SW 1271 (cell line): ENCODE measurements around the gene ZNF761.
"Not testable (repeated sequence)": the region's sequence is repeated elsewhere in the genome, so short reads cannot be mapped to it uniquely, and the experiment has no call there.

Source experiments
- DNase-seq, 2 experiments: peaks; one replicate each; lab custom pipeline; 2025; lab: John Stamatoyannopoulos, UW

ZNF761 gene

DNA sequence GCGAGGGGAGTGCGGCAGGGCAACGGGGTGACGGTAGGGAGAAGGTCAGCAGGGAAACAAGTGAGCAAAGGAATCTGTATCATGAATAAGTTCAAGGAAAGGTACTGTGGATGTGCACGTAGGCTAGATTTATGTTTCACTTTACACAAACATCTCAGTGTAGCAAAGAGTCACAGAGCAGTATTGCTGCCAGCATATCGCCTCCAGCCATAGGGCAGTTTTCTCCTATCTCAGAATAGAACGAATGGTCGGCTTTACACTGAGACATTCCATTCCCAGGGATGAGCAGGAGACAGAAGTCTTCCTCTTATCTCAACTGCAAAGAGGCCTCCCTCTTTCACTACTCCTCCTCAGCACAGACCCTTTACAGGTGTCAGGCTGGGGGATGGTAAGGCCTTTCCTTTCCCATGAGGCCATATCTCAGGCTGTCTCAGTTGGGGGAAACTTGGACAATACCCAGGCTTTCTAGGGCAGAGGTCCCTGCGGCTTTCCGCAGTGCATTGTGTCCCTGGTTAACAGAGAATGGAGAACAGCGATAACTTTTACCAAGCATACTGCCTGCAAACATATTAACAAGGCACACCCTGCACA lies 28.4 kb downstream of the ZNF761 start:
- DNase-seq: not testable (repeated sequence)

DNA sequence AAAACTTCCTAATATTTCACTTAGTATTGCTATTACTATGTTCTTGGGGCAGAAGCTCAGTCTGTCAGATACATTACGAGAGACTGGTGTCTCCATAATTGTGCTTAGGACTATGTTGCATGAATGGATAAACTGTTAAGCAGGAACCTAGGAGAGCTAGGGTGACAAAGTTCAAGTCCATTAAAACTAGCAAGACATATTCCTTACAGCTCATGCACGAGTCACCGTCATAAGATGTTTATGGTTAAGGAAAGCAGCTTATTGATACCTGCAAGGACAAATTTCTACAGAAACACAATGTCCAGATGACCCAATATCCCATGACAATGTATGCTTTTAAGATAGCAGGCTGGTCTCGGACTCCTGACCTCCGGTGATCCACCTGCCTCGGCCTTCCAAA lies 30.1 kb downstream of the ZNF761 start:
- DNase-seq: no peak

DNA sequence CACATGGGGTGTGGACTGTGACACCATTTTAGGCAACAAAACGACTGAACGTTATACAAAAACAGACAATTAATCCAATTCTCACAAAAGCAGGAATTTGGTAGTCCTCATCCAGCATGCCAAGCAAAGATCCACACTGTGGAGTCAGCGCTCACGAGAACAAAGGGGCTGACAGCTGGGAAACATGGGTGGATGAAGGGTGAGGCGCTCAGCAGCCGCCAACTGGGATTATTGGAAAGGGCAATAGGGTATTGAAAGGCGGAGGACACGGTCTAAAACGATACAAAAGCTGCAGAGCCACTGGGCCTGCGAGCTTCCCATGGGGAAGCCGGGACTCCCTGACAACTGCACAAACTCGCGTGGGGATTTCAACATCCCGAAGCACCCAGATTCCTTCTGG lies 31.1 kb downstream of the ZNF761 start:
- no peak for DNase-seq

DNA sequence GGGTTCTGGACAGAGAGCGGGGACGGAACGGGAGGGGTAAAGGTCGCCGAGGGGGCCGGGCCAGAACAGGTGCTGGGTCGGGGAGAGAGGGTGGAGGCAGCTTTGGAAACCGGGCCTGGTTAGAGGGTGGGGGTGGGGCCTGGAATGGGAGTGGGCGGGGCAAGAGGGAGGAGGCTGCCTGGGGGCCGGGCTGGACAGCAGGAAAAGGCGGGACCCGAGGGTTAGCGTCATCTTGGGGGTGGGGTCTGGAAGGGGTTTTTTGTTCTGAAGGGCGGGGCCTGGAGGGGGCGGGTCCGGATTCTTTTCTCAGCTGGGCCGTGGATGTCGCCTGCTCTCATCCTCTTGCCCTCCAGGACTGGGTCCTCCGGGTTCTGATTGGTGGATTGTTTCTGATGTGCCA lies 31.5 kb downstream of the ZNF761 start:
- DNase-seq: no peak

DNA sequence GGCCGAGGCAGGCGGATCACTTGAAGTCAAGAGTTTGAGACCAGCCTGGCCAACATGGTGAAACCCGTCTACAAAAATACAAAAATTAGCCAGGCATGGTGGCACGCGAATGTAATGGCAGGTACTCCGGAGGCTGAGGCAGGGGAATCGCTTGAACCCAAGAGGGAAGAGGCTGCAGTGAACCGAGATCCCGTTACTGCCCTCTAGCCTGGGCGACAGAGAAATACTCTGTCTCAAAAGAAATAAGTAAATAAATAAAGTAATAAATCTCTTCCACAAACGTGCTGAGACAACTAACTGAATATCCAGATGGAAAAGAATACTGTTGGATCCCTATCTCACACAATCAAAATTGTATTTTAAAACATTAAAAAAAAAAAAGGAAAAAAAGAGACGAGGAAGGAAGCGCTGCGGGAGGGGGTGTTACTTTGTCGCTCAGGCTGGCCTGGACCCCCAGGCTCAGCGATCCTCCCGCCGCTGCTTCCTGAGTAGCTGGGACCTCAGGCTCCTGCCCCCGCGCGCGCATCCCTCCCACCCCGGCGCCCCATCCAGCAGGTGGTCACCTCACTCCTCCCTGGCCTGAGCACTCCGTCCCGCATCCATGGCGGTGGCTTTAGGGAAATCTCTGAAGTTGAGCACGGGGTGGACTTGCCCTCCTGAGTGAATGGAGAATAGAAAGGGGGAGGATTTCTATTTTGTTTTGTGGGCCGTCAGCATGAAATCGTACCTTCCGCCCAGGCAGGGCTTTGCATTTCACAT lies 35.1 kb downstream of the ZNF761 start:
- DNase-seq: no peak

DNA sequence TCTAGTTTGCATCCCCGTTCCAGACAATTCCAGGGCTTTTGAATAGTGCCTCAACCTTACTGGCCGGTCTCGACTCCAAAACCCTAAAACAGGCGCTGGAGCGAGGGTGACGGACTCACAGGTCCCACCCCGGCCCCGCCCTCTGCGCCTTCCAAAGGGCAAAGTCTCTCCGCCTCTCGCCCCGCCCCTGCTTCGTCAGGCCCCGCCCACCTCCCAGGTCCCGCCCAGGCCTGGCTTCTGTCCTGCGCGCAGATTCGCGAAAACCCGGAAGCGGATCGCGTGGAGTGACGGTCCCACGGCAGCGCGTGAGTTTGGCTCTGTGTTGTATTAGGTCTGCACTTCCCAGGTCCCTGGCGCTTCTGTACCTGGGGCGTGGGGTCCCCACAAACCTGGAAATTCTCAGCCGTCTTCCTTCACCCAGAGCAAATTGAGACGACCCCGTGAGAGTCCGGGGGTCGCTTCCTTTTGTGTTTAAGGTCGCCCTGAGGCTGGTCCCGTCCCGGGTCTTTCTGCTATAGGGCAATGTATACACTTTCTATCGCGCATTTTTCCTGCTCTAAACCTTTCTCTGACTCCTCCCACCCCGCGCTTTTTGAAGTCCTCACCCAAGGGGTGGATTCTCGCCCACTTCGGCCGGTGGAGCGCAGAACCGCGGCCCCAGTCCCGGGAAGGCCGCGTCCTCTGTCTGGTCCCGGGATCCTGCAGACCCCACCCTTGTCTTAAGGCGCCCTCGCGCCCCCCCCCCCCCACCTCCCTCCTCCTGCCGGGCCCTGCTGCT lies 35.9 kb downstream of the ZNF761 start, which contains the start of gene ZNF813:
Gene ZNF813, plus strand, starts transcription at position 249 of the 778 bp plus-strand sequence. CDS start 16,090 bp downstream, outside the sequence.
- no peak for DNase-seq

DNA sequence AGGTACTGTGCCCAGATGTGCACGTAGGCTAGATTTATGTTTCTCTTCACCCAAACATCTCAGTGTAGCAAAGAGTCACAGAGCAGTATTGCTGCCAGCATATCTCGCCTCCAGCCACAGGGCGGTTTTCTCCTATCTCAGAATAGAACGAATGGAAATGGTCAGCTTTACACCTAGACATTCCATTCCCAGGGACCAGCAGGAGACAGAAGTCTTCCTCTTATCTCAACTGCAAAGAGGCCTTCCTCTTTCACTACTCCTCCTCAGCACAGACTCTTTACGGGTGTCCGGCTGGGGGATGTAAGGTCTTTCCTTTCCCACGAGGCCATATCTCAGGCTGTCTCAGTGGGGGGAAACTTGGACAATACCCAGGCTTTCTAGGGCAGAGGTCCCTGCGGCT lies 36.8 kb downstream of the ZNF761 start:
- not testable (repeated sequence) for DNase-seq

DNA sequence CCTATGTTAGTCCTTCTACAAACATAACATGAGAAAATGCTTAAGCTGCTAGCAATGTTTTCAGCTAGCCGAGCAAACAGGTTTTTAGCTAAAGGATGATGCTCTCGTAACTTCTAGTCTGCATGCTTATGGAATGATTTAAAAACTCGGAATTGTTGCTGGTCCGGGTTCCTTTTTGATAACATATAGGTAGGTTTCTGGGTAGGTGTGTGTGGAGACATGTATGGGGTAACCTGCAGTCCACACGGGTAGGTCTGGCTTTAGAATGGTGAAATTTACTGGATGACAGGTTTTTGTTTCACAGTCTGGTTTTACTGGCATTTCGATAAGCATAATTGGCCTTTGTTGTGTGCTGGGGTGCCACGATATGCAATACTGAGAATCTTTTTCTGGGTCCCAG lies 40.1 kb downstream of the ZNF761 start:
- DNase-seq: no peak

DNA sequence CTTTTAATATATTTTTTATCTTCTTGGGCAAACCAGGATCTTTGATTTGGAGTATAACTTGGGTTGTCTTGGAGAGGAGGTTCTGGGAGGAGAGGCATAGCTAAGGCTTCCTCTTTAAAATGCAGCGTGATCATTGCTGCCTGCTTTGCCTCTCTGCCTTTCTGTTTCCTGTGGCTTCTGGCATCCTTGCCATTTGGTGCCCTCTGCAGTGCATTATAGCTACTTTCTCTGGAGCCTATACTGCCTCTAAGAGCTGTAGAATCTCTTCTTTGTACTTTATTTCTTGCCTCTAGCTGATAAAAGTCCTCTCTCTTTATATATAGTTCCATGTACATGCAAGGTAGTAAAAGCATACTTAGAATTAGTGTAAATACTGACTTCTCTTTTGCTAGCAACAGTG lies 43.0 kb downstream of the ZNF761 start:
- not testable (repeated sequence) for DNase-seq

DNA sequence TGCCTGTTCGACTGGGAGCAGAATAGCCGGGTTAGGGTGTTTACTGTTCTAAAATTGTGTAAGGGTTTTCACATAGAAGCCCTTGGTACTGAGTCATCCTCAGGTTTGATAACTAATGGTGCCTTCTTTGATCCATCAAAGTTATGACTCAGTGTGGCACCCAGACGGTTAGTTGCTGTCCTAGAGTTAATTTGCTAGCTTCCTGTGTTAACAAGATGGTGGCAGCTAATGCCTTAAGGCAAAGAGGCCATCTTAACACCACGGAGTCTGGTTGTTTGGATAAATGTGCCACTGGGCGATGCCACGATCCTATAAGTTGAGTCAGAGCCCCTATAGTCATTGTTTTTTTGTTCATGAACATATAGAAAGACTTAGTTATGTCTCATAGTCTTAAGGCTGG lies 43.7 kb downstream of the ZNF761 start:
- DNase-seq: not testable (repeated sequence)

DNA sequence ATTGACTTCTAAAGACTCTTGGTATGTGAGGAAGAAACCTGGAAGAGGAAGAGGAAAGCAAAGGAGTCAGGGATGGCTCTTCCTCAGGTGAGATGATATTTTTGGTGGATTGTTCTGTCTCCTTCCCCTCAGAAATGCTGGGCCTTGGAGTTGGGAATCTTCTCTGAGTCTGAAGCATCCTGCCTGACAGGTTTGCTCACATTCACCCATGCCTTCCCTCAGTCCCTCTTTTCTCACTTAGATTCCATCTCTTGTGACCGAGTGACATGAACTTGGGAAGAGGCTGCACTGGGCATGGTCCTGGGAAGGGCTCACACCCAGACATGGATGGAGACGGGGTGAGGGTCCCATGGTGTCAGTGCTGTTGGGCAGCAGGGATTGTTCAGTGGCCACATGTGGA lies 52.0 kb downstream of the ZNF761 start:
- not testable (repeated sequence) for DNase-seq

DNA sequence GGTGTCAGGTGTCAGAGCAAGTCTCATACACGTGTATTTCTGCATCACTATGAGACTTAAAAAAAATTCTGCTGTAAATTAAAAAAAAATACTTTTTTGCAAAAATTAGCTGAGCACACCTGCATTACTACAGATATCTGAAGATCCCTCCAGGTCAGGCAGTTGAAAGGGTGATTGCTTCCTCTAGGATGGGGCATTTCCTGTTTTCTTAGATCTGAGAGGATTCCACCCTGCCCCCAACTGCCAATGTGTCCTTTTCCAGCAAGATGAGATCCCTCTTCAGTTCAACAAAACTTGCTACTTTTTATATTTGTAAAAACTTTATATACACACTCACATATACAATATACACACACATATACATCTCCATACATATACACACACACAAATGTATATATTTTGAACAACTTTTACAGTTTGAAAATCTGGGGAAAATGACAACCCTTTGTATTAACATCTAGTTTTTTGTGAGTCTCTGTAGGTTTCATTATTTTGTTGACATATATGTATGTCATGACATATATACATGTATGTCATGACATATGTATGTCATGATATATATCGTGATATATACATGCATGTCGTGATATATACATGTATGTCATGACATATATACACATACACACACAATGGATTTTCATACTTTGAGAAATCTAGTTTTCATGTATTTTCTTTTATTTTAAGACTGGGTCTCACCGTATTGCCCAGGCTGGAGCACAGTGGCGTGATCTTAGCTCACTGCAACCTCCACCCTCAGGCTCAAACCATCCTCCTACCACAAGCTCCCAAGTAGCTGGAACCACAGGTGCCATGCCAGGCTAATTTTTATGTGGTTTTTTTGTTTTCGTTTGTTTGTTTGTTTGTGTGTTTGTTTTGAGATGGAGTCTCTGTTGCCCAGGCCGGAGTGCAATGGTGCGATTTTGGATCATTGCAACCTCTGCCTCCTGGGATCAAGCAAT lies 53.5 kb downstream of the ZNF761 start:
- no peak for DNase-seq

DNA sequence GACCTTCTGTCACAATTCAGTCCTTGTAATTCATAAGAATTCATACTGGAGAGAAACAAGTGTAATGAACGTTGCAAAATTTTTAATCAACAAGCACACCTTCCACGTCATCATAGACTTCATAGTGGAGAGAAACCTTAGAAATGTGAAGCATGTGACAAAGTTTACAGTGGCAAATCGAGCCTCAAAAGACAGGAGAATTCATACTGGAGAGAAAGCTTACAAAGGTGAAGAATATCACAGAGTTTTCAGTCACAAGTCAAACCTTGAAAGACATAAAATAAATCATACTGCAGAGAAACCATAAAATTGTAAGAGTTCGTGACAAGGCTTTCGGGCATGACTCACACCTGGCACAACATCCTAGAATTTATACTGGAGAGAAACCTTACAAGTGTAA lies 60.4 kb downstream of the ZNF761 start:
- no peak for DNase-seq

DNA sequence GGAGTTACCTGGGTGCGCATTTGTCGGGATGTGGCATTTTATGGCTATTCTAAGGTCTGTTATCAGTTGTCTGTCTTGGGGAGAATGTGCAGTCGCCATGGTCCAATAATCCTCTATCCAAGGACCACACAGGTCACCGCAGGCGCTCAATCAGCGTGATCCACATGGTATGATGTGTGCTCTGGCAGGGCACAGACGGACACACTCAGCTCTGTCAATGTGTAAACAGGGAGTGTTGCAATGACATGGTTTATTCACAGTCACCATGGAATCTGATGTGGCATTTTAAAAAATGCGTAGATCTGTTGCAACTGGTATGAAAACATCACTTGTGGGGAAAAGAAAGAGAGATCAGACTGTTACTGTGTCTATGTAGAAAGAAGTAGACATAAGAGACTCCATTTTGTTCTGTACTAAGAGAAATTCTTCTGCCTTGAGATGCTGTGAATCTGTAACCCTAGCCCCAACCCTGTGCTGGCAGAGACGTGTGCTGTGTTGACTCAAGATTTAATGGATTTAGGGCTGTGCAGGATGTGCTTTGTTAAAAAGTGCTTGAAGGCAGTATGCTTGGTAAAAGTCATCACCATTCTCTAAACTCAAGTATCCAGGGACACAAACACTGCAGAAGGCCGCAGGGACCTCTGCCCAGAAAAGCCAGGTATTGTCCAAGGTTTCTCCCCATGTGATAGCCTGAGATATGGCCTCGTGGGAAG lies 65.7 kb downstream of the ZNF761 start:
- not testable (repeated sequence) for DNase-seq

DNA sequence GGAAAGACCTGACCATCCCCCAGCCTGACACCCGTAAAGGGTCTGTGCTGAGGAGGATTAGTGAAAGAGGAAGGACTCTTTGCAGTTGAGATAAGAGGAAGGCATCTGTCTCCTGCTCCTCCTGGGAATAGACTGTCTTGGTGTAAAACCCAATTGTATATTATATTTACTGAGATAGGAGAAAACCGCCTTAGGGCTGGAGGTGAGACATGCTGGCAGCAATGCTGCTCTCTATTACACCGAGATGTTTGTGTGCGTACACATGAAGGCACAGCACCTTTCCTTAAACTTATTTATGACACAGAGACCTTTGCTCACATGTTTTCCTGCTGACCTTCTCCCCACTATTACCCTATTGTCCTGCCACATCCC lies 66.2 kb downstream of the ZNF761 start:
- not testable (repeated sequence) for DNase-seq

DNA sequence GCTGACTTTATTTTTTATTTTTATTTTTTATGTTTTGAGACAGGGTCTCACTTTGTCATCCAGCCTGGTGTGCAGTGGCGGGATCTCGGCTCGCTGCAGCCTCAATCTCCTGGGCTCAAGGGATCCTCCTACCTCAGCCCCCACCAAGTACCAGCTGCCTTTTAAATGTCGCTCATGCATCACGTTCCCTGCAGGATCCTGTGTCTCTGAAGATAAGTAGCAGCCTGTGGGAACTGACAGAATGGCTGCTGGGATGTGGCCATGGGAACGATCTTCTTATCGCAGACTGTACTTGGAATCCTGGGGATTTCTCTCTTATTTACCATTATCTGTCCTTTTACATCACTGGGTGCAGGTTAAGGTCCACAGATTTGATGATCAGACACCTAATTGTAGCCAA lies 71.4 kb downstream of the ZNF761 start:
- not testable (repeated sequence) for DNase-seq

DNA sequence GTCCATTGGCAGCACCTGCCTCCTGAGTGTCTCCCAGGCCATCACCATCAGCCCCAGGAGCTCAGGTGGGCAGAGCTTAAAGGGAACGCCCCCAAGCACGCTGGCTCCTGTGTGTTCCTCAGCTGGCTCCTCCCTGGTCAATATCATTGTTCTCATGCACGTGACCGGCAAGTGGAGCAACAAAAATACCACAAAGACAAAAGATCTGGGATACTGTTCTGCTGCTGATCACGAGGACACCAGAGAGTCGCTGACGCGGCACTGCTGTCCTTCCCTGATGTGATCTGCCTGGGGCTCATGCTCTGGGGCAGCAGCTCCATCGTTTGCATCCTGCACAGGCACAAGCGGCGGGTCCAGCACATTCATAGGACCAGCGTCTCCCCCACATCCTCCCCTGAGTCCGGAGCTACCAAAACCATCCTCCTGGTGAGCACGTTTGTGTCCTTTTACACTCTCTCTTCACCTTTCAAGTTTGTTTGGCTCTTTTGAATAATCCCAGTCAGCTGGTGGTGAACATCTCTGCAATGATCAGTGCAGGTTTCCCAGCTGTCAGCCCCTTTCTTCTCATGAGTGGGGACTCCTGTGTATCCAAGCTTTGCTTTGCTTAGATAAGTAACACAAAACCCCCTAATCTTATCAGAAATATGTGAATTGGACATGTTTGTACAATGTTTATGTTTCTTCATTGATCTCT lies 72.0 kb downstream of the ZNF761 start:
- DNase-seq: not testable (repeated sequence)

DNA sequence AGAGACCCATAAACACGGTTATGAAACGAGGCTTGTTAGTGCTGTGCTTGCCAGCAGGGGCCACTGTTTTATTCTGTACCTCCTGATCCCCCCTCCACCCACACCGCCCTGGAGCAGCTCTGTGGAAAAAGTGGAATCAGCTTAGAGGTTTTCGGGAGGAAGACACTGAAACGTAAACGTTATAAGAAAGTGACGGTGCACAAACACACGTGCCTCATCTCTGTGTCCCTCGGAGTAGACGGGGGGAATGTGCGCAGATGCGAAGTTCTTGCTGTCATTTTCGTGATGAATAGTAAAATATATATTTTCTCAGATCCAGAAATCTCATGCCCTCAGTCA lies 72.5 kb downstream of the ZNF761 start:
- DNase-seq: not testable (repeated sequence)

DNA sequence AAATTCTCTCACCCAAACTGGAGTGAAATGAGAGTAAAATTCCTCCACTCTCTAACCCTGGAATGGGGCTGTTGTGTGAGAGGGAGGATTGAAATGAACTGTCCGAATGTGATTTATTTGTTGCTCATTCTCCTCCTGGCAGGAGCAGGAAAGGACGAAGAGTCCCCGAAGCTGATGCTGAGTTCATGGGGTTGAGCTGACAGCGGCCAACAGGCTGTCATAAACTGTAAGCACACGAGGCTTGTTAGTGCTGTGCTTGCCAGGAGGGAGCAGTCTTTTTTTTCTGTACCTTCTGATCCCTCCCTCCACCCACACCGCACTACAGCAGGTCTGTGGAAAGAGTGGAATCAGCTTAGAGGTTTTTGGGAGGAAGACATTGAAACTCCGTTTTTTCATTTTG lies 73.1 kb downstream of the ZNF761 start:
- no peak for DNase-seq

DNA sequence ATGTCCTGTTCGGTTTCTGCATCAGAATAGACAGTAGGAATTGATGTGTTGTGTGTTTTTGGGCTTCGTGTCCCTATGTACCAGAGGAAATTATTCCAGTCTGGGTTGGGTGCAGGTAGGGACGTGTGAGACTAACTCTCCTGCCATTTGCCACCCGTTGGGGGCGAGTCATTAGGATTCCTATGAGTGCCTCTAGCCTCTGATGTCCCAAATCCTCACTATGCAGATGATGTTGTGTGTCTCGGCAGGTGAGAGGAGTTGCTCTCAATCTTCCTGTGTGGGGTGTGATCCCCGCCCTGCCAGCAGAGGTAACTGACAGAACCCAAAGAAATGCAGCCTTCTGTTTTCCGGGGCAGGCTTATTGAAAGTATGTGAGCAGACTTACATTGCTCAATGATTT lies 74.9 kb downstream of the ZNF761 start:
- no peak for DNase-seq
